ENCODE measurements around the gene AMELX.

Gene AMELX

DNA sequence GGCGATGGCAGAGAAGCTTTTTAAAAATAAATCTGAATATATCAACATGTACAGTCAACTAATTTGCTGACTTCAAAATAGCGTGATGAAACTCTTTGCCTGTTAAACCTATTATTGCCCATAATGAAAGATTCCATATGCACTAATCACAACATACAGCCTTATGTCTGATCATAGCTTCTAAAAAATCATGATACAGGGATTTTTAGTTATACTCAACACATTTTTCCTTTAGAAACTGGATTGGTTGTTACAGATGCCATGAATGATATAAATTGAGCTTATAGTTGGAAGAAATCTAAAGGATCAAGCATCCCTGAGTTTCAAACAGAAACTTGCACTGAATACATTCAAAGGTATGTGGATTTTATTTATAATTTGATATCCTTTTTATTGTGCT, at the start of gene AMELX:
Gene AMELX (plus strand): TSS at position 301 of the 400 bp plus-strand sequence. CDS start 1,376 bp downstream, outside the sequence.
- no peak for DNase-seq (ENCODE audit: low read depth in 2 of 2)

DNA sequence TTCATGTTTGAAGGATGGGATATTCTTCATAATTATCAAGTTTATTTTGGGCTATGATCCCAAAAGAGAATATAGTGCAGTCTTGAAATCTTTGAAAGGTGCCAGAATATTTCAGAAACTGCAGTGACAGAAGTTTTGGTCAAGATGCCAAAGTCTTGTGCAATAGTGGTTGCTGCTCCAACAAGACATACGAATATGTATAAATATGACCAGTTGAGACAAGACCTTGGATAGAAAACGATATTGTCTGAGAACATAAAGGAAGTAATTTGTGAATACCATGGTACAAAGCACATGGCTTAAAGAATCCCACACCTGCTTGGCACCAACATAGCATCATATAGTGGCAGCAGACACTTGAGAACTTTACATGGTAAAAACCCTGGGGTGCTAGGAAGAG, 48.6 kb upstream of the AMELX start:
- DNase-seq (ENCODE audit: low read depth in 2 of 2) = no peak

- no peak for DNase-seq (ENCODE audit: low read depth in 2 of 2)
Observed at GRCh38 chrX:11254417-11255109, 38.6 kb upstream of the AMELX start.

- no peak for DNase-seq (ENCODE audit: low read depth in 2 of 2)
Observed at GRCh38 chrX:11257290-11257689, 35.9 kb upstream of the AMELX start.

- DNase-seq (ENCODE audit: low read depth in 2 of 2) = no peak
Observed at GRCh38 chrX:11257711-11258110, 35.5 kb upstream of the AMELX start.

GRCh38 chrX:11259437-11259836, 33.8 kb upstream of the AMELX start:
- DNase-seq (ENCODE audit: low read depth in 2 of 2) = no peak

- DNase-seq (ENCODE audit: low read depth in 2 of 2) = no peak
Observed at GRCh38 chrX:11261260-11261659, 32.0 kb upstream of the AMELX start.

- no peak for DNase-seq (ENCODE audit: low read depth in 2 of 2)
Observed at GRCh38 chrX:11264925-11265324, 28.3 kb upstream of the AMELX start.

DNA sequence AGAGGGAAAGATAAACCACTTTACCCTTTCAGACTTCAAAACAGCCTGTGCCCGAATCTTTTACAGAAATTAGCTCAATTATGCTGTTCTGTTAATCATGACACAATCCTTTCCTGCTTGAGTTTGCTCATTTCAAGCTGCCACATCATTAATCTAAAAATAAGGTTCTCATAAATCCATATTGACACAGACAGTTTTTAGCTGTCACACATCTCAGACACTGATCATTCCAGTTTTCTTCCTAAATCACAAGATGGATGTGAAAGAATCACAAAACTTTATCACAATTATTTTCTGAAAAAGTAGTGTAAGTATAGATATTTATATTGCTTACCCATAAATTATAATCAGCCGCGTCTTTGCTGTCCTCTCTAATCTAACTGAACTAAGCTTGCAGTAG, 27.9 kb upstream of the AMELX start:
- no peak for DNase-seq (ENCODE audit: low read depth in 2 of 2)

- DNase-seq (ENCODE audit: low read depth in 2 of 2) = no peak
Observed at GRCh38 chrX:11266573-11267003, 26.6 kb upstream of the AMELX start.

GRCh38 chrX:11267425-11267824, 25.8 kb upstream of the AMELX start:
- no peak for DNase-seq (ENCODE audit: low read depth in 2 of 2)

GRCh38 chrX:11269006-11269405, 24.2 kb upstream of the AMELX start:
- DNase-seq (ENCODE audit: low read depth in 2 of 2) = no peak

DNA sequence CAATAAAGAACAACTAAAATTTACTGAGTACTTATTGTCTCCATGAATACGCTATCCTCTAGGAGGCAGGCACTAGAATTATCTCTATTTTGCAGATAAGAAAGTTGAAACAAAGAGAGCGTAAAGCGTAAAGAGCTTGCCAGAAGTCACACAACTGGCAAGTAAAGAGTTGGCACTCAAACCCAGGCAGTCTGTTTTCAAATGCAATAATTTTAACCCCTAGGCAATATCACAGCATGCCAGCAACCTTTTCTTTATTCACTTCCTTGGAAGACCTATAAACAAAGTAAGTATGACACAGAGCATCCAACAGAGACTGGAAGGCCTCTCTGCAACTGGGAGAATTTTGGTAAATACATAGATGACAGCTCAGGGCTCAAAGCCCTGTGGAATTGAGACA, 23.2 kb upstream of the AMELX start:
- no peak for DNase-seq (ENCODE audit: low read depth in 2 of 2)

GRCh38 chrX:11272290-11272689, 20.9 kb upstream of the AMELX start:
- DNase-seq (ENCODE audit: low read depth in 2 of 2) = no peak

DNA sequence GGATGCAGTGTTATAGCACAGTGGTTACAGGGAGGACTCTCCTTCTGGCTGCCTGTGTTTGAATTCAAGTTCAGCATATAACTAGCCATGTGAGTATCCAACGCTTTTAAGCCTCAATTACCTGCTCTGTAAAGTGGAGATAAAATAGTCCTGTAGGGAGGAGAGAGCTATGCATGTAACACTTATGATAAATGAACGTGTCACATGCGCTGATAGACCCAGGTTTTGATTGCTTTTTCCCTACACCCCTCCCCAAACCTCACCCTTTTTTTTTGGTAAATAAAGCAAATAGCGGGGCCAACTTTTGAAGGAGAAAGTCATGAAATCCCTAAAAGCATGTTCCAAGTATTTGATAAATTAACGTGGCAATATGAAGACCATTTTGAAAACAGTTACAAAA, 20.4 kb upstream of the AMELX start:
- DNase-seq (ENCODE audit: low read depth in 2 of 2) = no peak

DNA sequence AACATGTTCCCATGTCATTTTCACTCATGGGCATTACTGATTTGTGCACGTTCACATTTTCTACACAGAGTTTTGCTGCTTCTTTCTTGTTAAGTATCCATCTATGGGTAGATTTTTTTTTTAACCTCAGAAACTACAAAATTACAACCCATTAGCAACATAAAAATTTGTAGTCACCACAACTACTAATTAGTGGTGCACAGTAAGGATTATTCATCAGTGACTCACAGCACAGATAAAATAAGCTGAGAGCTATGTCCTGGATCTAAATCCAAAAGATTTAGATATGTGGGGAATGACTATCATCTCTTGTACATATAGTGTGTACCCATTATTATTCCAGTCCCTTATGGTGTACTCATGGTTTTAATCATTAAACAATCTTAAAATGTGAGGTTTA, 19.7 kb upstream of the AMELX start:
- peak; percentile 32 to 35 for DNase-seq (ENCODE audit: low read depth in 2 of 2)

GRCh38 chrX:11282043-11282442, 11.2 kb upstream of the AMELX start:
- no peak for DNase-seq (ENCODE audit: low read depth in 2 of 2)

DNA sequence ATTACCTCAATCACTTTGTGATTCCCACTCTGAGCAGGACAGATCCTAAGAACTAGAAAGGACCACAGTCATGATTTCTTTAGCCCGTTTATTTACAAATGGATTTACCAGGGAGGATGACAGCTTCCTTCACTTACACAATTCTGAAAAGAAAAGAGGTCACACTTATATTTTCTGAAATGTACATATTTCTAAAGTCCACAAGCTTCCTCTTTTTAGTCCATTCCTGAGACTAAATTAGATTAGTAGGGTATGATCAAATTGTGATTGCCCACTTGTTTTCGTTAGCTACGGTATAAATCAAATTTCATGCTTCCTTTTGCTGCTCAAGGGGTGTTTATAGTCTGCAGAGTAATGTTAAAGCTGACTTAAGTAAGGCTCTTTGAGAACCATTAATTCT, 7.6 kb upstream of the AMELX start:
- DNase-seq (ENCODE audit: low read depth in 2 of 2) = no peak

- DNase-seq (ENCODE audit: low read depth in 2 of 2) = no peak
Observed at GRCh38 chrX:11287505-11287904, 5.7 kb upstream of the AMELX start.

GRCh38 chrX:11290416-11291102, 2.7 kb upstream of the AMELX start:
- no peak for DNase-seq (ENCODE audit: low read depth in 2 of 2)

DNA sequence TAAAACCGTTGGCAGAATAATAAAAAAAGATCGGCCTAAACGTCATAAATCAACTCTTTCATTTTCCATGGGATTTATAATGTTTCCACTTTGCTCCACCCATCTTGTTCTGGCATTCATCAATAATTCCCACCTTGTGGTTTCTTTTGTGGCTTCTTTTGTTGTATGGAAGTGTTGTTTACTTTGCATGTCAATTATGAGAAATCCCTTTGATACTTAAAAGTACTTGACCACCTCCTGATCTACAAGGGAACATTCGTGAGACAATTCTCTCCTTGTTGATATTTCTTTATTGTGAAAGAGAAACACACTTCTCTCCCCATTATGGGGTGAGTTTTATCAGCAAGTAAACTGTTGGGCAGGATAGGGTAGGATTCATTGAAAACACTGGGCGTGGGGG, 2.8 kb downstream of the AMELX start:
- no peak for DNase-seq (ENCODE audit: low read depth in 2 of 2)

DNA sequence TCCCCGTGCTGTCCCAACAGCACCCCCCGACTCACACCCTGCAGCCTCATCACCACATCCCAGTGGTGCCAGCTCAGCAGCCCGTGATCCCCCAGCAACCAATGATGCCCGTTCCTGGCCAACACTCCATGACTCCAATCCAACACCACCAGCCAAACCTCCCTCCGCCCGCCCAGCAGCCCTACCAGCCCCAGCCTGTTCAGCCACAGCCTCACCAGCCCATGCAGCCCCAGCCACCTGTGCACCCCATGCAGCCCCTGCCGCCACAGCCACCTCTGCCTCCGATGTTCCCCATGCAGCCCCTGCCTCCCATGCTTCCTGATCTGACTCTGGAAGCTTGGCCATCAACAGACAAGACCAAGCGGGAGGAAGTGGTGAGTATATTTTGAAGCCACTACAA, 5.4 kb downstream of the AMELX start:
- no peak for DNase-seq (ENCODE audit: low read depth in 2 of 2)

DNA sequence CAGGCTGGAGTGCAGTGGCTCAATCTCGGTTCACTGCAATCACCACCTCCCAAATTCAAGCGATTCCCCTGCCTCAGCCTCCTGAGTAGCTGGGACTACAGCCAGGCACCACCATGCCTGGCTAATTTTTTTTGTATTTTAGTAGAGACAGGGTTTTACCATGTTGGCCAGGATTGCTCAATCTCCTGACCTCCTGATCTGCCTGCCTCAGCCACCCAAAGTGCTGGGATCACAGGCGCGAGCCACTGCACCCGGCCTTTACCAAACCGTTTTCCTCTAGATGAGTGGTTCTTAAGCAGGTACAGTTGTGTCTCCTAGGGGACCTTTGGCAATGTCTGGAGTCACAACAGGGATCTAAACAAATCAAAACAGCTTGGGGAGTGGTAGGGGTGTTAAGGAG, 11.6 kb downstream of the AMELX start:
- no peak for DNase-seq (ENCODE audit: low read depth in 2 of 2)

GRCh38 chrX:11305641-11306040, 12.4 kb downstream of the AMELX start:
- DNase-seq (ENCODE audit: low read depth in 2 of 2) = no peak
